Activated CD8-positive, alpha-beta memory T cell treated with anti-CD3 and anti-CD28 coated beads, Interleukin-2, amount 50 U/mL, for 24 hours (primary cell): ENCODE measurements around the gene DENND1A.
"Not testable (repeated sequence)": the region's sequence is repeated elsewhere in the genome, so short reads cannot be mapped to it uniquely, and the experiment has no call there.

Source experiments
- DNase-seq: peaks from one replicate; pipeline ENCODE4 v3.0.0-alpha.2; 2020; ENCODE audit errors: extremely low read depth

Gene DENND1A

DNA sequence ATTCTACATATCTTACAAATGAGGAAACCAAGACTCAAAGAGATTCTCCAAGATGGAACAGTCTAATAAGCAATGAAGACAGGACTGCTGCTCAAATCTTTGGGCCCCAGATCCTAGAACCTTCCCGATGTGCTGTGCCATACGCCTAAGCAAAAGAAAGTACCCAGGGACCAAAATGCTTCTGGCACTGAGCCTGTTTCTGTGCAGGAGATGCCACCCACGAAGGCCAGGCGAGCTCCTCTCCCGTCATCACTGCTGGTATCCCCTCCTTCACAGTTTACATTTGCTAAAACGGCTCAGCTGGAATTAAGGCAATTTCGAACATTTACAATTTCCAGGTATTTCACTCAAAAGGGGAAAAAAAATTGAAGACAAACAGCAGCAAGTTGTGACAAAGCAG lies 277.5 kb downstream of the DENND1A start:
- DNase-seq = no peak

DNA sequence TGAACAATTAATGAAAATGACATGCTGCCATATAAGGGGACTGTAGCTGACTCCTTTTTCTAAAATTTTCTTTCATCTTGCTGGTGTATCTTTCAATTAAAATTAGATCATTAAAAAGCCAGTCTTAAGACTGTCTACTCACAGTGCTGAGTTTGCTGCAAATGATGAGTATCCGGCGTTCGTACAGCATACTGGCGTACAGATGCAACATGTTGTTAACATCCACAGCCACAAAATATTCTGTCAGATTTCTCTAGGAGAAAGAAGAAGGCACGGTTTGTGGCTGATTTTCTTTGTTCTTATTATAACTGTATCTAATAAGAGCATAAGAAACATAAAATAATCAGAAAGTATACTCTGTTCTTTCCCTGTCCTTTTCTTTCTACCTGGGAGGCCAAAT lies 278.1 kb downstream of the DENND1A start:
- no peak for DNase-seq

DNA sequence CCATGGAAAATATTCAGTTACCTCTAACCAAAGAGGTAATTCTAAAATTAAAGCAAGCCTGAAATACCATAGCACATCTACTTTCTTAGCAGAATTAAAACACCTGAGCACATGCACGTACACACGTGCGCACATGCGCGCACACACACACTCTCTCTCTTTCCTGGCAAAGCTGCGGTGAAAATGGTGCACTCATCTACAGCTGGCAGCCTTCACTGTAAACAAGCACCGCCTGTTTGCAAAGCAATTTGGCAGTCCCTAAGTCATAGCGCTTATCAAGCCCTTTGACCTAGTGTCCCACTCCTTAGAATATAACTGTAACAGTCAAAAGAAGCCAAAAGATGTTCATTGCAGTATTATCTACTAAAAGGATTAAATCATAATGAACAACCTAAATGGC lies 278.7 kb downstream of the DENND1A start:
- DNase-seq = no peak

DNA sequence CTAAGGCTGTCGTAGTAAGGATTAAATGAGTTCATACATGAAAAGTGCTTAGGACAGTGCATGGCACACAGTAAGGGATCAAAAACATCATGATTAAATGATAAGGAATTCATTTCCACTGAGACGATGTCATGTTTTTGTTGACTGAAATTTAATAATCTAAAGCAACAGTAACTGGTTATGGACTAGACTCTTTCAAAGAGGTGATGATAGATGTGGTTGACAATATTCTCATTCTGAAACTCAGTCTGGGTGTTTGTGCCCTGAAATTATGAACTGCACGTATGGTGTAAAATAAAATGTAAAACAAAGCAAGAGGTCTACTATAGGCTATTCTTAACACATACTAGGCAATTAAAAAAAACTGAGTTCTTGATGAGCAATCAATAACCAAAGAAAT lies 280.0 kb downstream of the DENND1A start:
- no peak for DNase-seq

DNA sequence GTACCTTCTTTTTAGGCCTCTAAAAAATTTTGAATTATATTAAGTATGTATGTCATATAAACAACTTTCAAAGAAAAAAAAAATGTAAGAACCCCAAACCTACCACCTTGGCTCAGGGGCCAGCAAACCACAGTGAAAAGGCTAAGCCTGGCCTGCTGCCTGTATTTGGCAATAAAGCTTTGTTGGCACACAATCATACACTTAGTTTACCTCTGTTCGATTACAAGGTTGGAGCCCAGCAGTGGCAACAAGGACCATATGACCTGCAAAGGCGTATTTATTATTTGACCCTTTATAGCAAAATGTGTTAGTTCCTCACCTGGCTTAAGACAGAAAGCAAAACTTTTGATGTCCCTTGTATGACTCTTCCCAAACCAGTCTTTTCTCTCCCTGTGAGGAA lies 282.8 kb downstream of the DENND1A start:
- DNase-seq = no peak

DNA sequence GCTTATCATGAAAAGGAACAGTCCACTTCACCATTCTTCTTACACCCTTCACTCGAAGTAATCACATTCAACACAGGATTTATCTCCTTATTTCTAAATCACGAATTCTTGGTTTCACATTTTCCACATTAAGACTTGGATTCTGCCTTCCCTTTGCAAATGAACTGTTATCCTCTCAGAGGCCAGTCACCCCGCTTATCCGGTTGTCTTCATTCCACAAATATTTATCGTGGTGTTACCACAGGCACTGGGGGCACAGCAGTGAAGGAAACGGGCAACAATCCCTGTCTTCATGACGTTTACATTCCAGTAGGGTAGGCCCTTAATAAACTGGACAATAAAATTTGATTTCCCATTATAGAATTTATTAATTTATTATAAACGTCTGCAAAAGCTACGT lies 284.2 kb downstream of the DENND1A start:
- no peak for DNase-seq

DNA sequence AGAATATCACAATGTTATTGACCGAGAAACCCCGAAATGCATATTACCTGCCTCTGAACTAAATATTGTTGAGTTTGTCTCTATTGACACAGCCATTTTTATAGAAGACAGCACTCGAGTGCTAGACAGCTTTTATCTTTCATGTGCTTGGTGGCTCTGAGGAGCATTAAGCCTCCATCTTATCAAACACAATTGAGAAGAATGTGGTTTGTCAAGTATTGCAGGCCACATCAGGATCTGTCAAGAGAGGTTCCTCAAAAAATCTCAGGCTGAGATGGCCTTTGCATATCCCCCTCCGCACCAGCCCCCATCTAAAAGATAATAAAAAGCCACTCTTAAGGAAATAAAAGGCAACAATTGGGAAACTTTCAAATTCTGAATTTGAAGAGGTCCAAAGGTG lies 284.8 kb downstream of the DENND1A start:
- DNase-seq = no peak

DNA sequence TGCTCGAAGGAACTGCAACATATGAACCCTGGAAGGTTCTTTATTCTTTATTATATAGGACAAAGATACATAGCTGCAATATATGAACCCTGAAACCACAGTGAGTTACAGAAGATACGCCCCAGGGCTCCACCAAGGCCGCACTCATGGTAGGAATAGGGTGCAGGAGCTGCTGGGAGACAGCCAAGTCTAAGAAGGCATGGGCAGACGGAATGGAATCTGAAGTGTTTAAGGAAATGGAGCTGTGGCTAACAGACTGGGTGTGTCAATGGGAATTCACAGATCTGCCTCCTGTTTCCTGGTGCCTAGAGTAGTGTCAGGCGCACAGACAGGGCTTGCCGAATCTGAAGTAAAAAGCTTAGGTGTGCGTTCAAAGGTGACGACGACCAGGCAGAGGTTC lies 286.4 kb downstream of the DENND1A start:
- DNase-seq = no peak

DNA sequence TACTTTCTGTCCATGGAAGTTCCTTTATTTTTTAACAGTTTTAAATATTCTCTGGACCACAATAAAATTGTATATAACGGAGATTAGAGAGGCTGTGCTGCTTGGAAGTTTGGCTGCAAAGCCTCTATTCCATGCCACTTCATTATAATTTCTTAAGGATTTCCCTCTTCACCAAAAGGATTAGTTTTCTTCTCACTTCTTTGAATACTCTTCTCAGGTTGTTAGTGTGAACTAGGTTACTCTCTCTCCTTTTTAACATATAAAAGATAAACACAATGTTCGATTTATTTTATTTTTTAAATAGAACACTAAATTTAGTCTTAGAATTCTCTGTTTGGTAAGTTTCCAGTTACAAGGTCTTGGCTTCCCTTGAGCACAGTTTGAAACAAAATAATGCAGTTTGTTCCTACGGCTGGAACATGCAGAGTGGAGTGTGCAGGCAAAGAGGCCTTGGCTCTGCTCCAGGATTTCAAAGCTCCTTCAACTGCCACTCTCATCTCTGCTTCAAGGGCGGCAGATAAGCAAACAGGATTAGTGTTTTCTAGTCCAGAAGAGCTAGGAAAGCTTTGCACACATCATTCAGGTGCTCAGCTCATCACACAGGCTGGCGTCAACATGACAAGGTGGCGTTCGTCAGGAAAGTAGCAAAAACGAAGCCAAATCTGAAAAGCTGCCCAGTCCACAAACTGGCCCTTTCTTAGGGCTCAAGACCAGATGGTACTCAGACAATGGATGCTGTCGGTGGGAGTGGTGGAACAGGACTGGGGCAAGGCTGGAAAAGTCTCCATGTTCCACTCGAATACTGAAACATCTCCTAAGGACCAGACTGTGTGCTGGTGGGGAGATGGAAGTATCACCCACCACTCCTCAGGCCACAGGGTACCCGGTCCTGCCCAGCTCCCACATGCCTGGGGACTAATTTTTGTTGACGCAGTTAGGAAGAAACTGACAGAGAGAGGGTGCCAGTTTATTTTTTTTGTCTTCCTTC lies 287.3 kb downstream of the DENND1A start:
- DNase-seq = no peak

DNA sequence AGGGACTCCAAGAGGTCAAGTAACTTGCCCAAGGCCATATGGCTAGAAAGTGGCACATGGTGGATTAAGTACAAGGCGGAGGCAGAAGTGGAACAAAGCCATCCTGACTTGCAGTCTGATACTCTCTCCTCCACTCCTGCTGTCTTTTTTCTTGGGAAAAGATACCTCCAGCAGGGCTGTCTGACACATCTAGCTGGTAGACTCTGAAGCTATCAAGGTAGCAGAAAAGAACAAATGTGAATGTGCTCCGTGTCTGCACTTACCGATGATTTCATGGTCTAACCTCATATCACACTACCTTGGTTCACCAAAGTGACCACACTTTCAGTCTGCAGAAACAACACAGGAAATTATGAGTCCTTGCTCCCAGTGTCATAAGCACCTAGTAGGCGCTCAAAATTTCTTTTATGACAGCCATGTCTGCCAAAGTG lies 289.1 kb downstream of the DENND1A start:
- DNase-seq = no peak

DNA sequence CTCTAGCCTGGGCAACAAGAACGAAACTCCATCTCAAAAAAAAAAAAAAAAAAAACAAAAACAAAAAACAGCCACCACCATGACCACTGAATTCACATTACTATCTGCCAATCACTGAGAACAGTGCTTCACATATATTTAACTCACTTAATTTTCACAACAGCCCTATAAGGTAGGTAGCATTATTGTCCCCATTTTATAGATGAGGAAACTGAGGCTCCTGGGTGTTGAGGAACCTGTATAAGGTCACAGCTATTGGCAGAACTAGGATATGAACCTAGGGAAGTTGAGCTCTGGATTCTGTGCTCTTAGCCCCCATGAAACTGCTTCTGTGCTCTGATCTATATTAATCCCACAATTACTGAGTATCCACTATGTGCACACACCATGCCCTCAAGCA lies 290.2 kb downstream of the DENND1A start:
- no peak for DNase-seq

DNA sequence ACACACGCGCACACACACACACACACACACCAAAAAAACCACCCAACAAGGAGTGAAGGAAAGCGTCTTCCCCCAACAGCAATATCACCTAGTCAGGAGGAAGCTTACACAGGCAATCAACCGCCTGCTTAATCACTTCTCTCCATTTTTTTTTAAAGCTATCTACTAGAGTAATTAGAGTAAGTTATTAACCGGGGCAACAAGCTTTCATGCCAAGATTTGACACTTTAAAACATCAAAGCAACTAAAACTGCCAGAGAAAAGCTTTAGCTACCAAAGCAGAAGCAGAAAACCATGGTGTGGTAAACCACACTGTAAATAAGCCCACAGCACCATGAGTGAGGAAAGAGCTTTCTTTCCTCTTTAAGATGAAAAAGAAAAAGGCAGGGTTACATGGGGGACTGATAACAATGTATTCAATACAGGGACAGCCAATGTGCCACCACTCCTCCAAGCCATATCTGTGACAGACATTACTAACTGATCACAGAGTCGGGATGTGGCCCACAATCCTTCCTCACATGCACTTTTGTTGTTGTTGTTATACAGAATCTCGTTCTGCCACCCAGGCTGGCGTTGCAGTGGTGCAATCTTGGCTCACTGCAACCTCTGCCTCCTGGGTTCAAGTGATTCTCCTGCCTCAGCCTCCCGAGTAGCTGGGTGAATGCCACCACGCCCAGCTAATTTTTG lies 291.8 kb downstream of the DENND1A start:
- DNase-seq = no peak

DNA sequence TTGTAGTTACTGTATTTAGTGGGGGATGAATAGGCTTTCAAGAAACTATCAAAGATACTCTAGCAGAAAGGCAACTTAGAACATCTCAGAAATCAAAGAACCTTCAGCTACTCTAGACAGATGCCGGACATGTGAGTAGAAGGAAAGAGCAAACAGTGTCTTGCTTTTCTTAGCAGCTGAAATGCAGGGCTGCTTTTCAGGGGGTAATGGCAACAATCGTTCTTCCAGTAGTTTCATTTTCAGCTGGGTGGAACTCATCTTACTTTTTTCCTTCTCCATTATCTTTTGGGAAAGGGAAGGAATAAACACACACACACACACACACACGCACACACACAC lies 292.4 kb downstream of the DENND1A start:
- no peak for DNase-seq

DNA sequence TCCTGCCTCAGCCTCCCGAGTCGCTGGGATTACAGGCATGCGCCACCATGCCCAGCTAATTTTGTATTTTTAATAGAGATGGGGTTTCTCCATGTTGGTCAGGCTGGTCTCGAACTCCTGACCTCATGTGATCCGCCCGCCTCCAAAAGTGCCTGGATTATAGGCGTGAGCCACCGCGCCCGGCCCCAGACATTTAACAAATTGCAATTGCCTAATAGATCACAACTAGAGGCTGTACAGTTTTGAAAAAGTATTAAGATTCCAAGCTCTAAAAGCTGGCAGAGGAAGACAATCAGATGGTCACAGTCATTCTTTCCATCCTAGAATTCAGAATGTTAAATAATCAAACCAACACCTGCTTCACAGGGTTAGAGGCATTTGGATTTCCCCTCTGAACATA lies 293.1 kb downstream of the DENND1A start:
- not testable (repeated sequence) for DNase-seq

DNA sequence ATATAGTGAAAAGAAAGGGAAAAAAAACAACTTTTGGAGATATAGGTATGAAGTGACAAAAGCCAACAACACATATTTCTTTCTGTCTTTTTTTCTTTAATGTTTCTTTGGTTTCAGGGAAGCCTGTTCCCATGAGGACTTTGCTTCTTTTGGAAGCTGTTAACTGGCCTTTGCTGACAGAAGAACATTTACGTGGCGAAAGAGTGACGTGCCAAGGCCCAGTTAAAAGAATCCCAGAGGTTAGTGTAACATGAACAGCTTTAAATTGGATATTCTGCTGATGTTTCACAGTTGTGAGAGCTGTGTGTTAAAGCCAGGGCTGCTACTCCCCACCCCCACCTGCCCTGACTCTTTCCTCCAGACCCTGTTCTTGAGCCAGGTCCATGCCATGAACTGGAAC lies 298.1 kb downstream of the DENND1A start:
- DNase-seq = no peak

DNA sequence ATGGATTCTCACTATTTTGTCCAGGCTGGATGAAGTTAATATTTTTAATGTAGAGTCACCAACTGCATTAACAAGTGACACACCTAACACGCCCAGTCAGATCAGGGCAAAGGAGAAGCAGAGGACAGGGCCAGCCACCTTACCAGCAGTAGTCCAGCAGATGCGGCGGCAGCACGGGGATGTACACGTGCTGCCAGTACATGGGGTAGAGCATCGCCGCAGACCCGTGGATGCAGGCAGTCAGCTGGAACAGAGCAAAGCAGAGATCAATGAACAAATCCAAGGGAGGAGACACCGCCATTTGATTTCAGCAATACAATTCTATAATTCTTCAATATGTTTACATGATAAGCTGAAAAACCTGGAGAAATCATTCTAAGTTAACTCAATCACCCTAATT lies 299.7 kb downstream of the DENND1A start:
- DNase-seq = no peak

DNA sequence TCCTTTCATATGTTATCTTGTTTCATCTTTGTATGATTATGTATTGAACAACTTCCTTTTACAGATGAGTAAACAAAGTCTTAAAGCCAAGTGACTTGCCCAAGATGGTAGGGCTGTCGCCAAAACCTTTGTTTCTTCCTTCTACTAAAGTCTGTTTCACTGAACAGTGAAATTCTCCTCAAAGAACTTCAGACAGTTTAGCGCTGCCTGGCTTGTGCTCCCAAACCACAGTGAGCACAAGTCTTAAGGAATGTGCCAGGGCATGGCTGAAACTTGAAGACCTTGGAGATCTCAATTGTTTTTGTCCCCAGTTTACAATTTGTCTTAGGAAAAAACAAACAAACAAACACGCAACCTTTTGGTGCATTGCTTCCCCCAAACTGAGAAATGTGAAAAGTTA lies 300.4 kb downstream of the DENND1A start:
- DNase-seq = no peak

DNA sequence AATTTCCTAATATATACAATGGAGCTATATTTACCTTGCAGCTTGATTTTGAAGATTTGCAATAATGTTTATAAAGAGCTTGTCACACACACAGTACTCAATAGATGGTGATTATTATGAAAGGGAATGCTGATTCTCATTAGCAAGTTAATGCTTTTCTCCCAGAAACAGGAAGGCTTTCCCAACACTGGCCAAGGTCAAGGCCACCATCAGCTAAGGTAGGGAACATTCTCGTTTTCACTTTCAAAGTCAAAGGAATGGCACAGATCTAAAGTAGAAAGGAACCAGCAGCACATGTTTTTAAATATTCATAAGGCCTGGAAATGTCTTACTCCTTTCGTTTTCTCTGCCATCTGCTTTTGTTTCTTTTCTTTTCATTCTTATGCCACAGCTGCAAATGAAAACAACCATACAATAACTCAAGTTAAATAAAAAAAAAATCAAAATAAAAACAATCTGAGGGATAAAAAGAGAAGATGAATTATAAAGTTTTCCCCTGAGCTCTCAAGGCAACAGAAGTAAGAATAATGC lies 307.1 kb downstream of the DENND1A start:
- DNase-seq = no peak

DNA sequence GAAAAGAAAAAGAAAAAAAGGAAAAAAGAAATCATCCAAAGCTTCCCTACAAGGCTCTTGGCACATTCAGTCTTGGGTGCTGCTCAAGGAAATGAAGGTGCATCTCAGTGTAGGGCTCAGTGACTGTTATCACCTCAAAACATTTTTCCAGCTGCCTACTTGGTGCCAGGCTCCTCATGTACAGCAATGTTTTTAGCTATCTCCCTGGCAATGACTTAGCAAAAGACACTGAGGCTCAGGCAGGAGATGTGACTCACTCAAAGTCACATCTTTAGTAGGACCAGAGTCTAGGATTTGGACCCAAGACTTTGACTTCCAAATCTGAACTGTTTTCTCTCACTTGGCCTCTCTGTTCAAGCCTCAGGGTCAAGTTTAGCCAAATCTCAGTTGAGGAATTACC lies 309.7 kb downstream of the DENND1A start:
- no peak for DNase-seq

DNA sequence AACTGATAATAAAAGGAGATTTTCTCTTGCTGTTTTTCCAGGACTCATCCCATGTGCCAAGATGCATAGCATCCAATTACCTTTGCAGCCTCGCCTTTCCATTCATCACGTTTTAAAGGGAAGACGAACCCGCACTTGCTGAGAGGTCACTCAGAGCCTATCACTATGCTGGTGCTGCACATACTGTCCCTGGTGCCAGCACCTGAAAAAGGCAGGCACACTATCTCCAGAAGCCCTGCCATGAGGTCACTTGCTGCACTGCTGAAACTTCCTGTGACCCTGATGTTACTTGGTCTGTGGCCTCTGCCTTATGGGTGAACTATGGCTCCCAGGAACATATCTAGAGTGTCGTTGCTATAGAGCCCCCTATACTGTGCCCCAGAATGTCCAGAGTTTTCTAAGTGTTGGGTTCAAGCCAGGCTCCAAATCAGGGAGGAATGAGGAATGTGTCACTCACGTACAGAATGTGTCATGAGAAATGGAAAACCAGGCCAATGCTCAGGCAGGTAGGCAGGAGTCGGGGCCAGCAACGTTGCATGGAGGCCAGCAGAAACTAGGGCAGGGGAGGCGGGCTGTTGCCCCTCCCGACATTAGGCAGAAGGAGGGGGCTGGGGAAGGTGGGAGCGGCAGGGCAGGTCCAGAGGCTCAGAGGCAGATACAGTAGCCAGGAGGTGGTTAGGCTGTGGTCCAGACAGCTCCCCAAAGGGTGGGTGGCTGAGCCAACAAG lies 311.8 kb downstream of the DENND1A start:
- DNase-seq = no peak

DNA sequence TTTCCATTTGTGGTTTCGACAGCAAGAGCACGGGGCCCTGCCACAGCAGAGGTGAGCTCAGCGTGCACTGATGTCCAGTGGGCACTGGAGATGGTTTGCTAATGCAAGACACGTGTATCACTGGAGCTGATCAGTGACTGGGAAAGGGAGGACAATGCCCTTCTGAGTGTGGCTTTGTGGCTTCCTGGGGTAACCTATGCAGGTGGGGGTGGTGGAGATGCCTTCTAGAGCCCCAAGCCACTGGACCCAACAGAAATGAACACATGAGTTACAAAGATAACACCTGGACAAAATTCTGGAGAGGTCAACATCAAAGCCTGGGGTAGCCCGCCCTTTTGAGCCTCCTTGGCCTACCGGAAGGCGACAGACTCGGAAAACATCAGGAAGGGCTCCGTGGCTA lies 312.6 kb downstream of the DENND1A start:
- DNase-seq = no peak

DNA sequence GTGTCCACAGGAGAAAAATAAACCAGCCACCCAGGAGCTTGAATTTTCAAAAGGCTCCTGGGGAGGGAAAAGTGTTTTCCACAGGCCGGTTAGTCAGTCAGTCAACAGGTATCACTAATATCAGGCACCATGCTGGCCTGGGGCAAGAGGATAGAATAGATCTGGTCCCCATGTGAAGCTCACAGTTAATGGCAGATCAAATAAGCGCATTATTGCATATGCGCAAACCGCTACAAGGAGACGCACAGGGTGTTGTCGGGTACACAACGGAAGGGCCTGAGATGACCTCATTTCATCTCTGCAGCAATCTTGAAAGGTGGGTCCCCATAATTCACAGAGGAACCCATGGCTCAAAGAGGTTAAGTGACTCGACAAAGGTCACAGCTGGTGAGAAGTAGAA lies 313.2 kb downstream of the DENND1A start:
- no peak for DNase-seq
